HPDE6-E6E7 (cell line): ENCODE results near the gene CLK2.
"Not testable (repeated sequence)": the region's sequence is repeated elsewhere in the genome, so short reads cannot be mapped to it uniquely, and the experiment has no call there.

ENCODE experiments used
- DNase-seq: peaks from one replicate; pipeline ENCODE4 v3.0.0; 2011; ENCODE audit warnings: missing footprints; ENCODE audit errors: extremely low spot score

Gene CLK2

GRCh38 chr1:155241841-155242264, 31.5 kb downstream of the CLK2 start:
- DNase-seq, result no peak

GRCh38 chr1:155241069-155241679, 32.1 kb downstream of the CLK2 start:
- DNase-seq, result no peak

DNA sequence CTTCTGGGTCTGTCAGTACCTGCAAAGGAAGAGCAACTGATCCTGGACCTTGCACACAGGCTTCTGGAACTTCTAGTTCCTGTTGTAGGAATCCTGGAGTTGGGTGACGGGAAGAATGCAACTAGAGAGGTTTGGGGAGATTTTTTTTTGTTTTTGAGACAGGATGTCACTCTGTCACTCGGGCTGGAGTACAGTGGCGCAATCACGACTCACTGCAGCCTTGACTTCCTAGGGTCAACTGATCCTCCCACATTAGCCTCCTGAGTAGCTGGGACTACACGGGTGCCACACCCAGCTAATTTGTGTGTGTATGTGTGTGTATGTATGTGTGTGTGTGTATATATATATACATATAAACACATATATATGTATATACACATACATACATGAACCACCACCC, 36.9 kb downstream of the CLK2 start:
- DNase-seq, result no peak

DNA sequence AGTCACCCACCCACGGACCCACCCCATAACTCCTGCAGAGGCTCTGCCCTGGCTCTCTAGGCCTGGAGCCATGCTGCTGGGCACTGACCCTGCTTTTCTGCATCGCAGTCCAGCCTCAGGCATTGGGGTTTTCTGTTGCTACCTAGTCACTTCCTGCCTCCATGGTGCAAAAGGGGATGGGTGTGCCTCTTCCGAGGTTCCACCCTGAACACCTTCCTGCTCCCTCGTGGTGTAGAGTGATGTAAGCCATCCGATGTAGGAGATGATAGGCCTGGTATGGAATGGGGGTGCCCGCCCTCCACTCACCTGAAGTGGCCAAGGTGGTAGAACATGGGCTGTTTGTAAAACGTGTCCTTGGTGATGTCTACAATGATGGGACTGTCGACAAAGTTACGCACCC, 37.9 kb downstream of the CLK2 start:
- not testable (repeated sequence) for DNase-seq

- not testable (repeated sequence) for DNase-seq
Observed at GRCh38 chr1:155233502-155233901, 39.8 kb downstream of the CLK2 start.

- DNase-seq, result not testable (repeated sequence)
Observed at GRCh38 chr1:155232001-155232978, 41.0 kb downstream of the CLK2 start.

- DNase-seq, result not testable (repeated sequence)
Observed at GRCh38 chr1:155231302-155231701, 42.0 kb downstream of the CLK2 start.

DNA sequence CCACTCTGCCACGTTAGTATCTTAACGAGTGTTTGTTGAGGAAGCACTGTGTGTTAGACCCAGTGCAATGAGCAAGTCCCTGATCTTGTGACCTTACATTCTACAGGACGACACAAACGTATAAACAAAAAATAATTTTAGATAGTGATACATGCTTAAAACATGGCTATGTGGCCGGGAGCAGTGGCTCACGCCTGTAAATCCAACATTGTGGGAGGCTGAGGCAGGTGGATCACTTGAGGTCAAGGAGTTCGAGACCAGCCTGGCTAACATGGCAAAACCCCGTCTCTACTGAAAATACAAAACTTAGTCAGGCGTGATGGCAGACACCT, 45.2 kb downstream of the CLK2 start:
- no peak for DNase-seq

DNA sequence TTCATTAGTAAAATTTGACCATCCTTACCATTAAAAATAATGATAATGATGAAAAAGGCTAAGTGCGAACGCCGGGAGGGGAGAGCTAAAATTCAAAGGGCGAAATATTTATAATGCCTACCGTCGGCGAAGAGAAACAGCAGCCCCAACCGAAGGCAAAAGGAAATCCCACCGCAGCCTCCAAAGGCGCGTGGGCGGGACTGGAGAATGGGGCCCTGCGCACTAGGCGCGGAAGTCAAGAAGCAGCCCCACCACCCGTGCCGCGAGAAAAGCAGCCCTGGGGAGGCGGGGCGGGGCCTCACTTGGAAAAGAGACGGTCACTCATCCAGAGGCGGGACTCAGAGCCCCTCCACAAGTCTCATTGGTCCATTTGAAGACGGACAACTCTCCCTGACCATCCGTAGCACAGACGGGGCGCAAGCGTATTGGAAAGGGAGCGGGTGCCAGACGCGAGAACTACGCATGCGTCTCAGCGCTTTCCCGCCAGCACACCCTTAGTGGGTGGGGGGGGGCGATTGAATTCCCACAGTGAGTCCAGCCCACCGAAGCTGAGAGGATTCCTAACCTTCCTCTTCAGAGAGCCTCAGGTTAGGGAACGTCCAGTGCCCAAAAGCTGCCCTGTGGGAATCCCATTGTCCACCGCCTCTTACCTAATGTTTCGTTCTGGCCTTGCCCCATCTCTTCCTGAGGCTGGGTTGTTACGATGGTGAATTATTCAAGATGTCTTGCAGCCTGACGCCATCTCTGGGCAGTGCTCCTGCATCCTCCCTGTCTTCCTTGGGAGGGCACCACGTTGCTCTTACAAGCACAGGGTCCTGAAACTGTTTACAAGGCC, 45.8 kb downstream of the CLK2 start:
- DNase-seq, result peak; percentile 100

DNA sequence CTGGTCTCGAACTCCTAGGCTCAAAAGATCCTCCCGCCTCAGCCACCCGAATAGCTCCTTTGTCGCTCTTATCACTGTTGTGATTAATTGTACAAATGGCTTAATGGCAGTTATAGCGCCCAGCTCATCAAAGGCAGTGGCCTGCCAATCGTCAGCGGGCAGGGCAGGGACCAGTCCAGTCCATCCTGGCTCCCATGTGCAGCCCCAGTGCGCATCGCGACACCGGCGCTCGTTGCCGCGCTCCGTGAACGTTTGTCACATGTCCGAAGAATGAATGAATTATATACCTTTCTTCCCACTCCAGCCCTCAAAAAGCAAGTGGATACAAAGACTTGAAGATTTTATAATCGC, 46.4 kb downstream of the CLK2 start:
- DNase-seq, result no peak

DNA sequence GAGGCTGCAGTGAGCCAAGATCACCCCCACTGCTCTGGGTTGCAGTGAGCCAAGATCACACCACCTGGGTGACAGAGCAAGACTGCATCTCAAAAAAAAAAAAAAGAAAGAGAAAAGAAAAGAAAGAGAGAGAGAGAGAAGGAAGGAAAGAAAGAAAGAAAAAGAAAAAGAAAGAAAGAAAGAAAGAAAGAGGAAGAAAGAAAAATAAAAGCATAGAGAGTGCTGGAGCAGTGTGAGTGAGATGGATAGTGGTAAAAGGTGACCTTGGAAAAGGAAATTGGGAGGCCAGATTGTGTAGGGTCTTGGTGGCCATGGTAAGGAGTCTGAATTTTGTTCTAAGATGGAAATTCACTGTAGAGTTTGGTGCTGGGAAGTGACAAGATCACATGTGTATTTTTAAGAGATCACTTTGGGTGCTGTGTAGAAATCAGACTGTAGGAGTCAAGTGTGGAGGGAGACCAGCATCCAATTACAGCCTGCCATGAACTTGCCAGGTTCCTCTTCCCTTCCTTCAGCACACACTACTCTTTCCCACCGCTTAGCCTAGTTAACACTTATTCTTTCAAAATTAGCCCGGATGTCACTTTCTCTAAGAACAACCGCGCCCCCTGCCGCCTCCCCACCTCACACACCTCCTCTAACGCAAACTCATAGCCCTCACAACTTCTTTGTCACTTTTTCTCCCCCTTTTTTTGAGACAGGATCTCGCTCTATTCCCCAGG, 47.0 kb downstream of the CLK2 start:
- peak; percentile 64 for DNase-seq

- not testable (repeated sequence) for DNase-seq
Observed at GRCh38 chr1:155225404-155225759, 47.9 kb downstream of the CLK2 start.

- no peak for DNase-seq
Observed at GRCh38 chr1:155223047-155223446, 50.3 kb downstream of the CLK2 start.

GRCh38 chr1:155220211-155220965, 52.9 kb downstream of the CLK2 start:
- not testable (repeated sequence) for DNase-seq

DNA sequence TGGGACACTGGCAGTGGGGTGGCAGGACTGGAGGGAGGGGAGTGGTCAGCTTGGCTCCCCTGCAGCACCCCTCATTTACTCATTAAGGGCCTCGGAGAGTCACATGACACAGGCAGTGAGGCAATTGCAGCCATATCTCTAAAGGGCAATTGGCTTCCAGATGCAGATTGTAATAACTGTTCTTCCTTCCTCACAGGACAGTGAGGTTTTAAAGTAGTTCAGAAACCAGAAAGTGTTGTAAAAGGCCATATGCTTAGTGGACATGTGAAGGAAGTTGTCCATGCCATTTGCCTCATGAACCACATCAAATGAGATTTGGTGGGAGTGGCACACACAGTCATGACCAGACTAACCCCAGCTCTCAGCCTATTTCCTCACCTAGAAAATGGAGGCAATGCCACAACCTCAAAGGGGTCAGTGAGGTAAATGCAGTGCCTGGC, 53.7 kb downstream of the CLK2 start:
- DNase-seq, result no peak

- no peak for DNase-seq
Observed at GRCh38 chr1:155218854-155219591, 54.3 kb downstream of the CLK2 start.

- DNase-seq, result not testable (repeated sequence)
Observed at GRCh38 chr1:155214702-155215101, 58.6 kb downstream of the CLK2 start.
